Caco-2 (cell line): ENCODE data around the gene ZMYND12. TPM values are rescaled to one million over a fixed set of nuclear protein-coding genes. Genes with fewer than 3 reads are reported as not detected.
"Not testable (repeated sequence)": the region's sequence is repeated elsewhere in the genome, so short reads cannot be mapped to it uniquely, and the experiment has no call there.

Source experiments
- Bru-seq: library from RNA; stranded (reverse); fragments of 400-500 nt; gene quantifications from one replicate; lab custom pipeline; 2021; lab: Mats Ljungman, UMichigan
- BruChase-seq, 2 experiments: library from RNA; stranded (reverse); fragments of 400-500 nt; gene quantifications; one replicate each; lab custom pipeline; 2021; lab: Mats Ljungman, UMichigan
- BruUV-seq: library from RNA; stranded (reverse); fragments of 400-500 nt; replicated peaks from 2 replicates; lab custom pipeline; 2021; lab: Mats Ljungman, UMichigan
- CTCF ChIA-PET: fragments of 300-600 bp; sonication (Branson Sonifier 250); formaldehyde crosslinking; loops from one replicate; lab custom pipeline; 2022; ENCODE audit warnings: antibody characterized with exemption; lab: Charles Lee
- POLR2A ChIA-PET: fragments of 300-600 bp; sonication (Branson Sonifier 250); formaldehyde crosslinking; loops from one replicate; lab custom pipeline; 2022; ENCODE audit warnings: antibody characterized with exemption; lab: Charles Lee
- DNase-seq, 2 experiments: peaks; one replicate each; pipeline versions ENCODE4 v3.0.0 to v3.0.0-alpha.2; 2020 to 2022
- H3K27me3 ChIP-seq: replicated peaks from 2 replicates; pipeline ENCODE4 v1.6.0; 2011; ENCODE audit warnings: low read length; ENCODE audit not compliant: control insufficient read depth, insufficient read depth
- H3K36me3 ChIP-seq: 2 replicates; pipeline ENCODE4 v1.5.1; 2011; ENCODE audit warnings: low read length; ENCODE audit not compliant: control insufficient read depth, insufficient read depth
- H3K4me1 ChIP-seq: fragments of 250-450 bp; sonication (Bioruptor Pico); 2 replicates; pipeline ENCODE4 v1.5.1; 2020; ENCODE audit warnings: mild to moderate bottlenecking
- H3K4me3 ChIP-seq: 2 replicates; pipeline ENCODE4 v1.5.1; 2011; ENCODE audit warnings: low read depth, mild to moderate bottlenecking, control low read depth, low read length
- H3K9me3 ChIP-seq: fragments of 250-450 bp; sonication (Bioruptor Pico); 2 replicates; pipeline ENCODE4 v1.5.1; 2020; ENCODE audit warnings: mild to moderate bottlenecking, moderate library complexity
- H3K27ac Mint-ChIP-seq: one replicate; pipeline ENCODE4 v1.8.0; 2022; ENCODE audit warnings: mixed read lengths; ENCODE audit not compliant: unreplicated experiment
- H3K27me3 Mint-ChIP-seq: one replicate; pipeline ENCODE4 v1.8.0; 2022; ENCODE audit warnings: mixed read lengths; ENCODE audit not compliant: insufficient read depth, unreplicated experiment
- H3K36me3 Mint-ChIP-seq: one replicate; pipeline ENCODE4 v1.8.0; 2022; ENCODE audit warnings: mild to moderate bottlenecking, mixed read lengths; ENCODE audit not compliant: insufficient read depth, unreplicated experiment
- H3K4me1 Mint-ChIP-seq: one replicate; pipeline ENCODE4 v1.8.0; 2022; ENCODE audit warnings: low read depth, mixed read lengths; ENCODE audit not compliant: unreplicated experiment
- H3K4me3 Mint-ChIP-seq: one replicate; pipeline ENCODE4 v1.8.0; 2022; ENCODE audit warnings: mild to moderate bottlenecking, moderate library complexity, mixed read lengths; ENCODE audit not compliant: unreplicated experiment
- H3K9me3 Mint-ChIP-seq: one replicate; pipeline ENCODE4 v1.8.0; 2022; ENCODE audit warnings: mixed read lengths; ENCODE audit not compliant: unreplicated experiment
- intact Hi-C: fragments of 100-400 bp; cut with micrococcal nuclease; formaldehyde crosslinking; loops from one replicate; pipeline ENCODE4 v1.10.0; 2022; ENCODE audit not compliant: unreplicated experiment
- long read RNA-seq: library from polyadenylated mRNA; stranded (forward); transcript quantifications from one replicate; pipeline ENCODE4 v2.0.0, GENCODE V29; 2022
- total RNA-seq: library from RNA; stranded (reverse); gene quantifications from 2 replicates; pipeline ENCODE4 v1.2.3, GENCODE V29; 2022
- TF ChIP-seq, protein P1 (sequence below), 2 experiments: fragments of 200-600 bp in 1 of 2; IDR thresholded peaks; 1 replicate in 1 of 2; 2 replicates in 1 of 2; pipeline versions ENCODE4 v1.5.1 to v1.8.0; 2011 to 2022; ENCODE audit warnings: antibody characterized with exemption in 1 of 2, control low read depth in 1 of 2, inconsistent platforms in 1 of 2, low read depth in 1 of 2, low read length in 1 of 2, mild to moderate bottlenecking in 1 of 2, moderate library complexity in 1 of 2; ENCODE audit not compliant: insufficient read depth in 1 of 2, severe bottlenecking in 1 of 2, unreplicated experiment in 1 of 2

ZMYND12 gene, protein sequence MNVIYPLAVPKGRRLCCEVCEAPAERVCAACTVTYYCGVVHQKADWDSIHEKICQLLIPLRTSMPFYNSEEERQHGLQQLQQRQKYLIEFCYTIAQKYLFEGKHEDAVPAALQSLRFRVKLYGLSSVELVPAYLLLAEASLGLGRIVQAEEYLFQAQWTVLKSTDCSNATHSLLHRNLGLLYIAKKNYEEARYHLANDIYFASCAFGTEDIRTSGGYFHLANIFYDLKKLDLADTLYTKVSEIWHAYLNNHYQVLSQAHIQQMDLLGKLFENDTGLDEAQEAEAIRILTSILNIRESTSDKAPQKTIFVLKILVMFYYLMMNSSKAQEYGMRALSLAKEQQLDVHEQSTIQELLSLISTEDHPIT
- total RNA-seq (0.30 and 0.36 TPM in 2 replicates), Bru-seq, nascent RNA (percentile 24 among the genes with signal in this experiment), BruChase-seq, experiment 1, labeled RNA remaining after a 2-hour chase (percentile 13 among the genes with signal in this experiment), BruChase-seq, experiment 2, labeled RNA remaining after a 6-hour chase (percentile 9 among the genes with signal in this experiment)
- long read RNA-seq, result 0 reads

DNA sequence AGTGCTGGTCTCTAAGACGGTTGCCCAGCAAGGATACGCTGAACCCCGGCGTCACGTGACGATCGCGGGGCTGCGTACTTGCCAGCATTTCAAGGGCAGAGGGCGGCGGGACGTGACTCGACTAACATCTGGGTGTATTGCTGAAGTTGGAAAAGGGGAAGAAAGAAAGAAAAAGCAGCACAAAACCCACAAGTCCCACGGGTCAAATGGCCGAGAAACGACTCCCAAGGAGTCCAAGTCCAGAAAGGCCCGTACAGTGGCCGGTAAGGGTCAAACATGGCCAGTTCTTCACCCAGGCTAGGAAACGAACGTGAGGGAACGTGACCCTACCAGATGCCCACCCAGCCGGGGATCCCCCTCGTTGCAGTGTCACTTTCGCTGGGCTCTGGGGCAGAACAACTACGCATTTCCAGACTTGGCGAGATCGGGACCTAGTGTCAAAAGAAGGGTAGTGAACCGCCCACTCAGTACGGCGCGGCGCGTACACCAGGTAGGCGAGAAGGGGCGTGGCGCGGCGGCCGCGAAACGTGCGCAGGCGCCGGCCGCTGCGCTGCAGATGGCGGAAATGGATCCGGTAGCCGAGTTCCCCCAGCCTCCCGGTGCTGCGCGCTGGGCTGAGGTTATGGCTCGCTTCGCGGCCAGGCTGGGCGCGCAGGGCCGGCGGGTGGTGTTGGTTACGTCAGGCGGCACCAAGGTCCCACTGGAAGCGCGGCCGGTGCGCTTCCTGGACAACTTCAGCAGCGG lies at the start of gene ZMYND12, which contains the start of gene PPCS:
TSS of gene ZMYND12 (minus strand) at position 13 of the 744 bp plus-strand sequence. CDS start 25 bp downstream, outside the sequence.
TSS of gene PPCS (plus strand) at position 534 of the 744 bp plus-strand sequence. CDS start at position 557, 23 bp downstream.
- H3K4me3 Mint-ChIP-seq, result peak within 1 kb of the TSS; percentile 78
- H3K27me3 Mint-ChIP-seq, result no peaks in the 10 kb centered on the region
- peaks cover 17% of the 10 kb centered on the region for H3K4me1 ChIP-seq
- H3K27ac Mint-ChIP-seq, result peak within 1 kb of the TSS; percentile 85
- H3K9me3 Mint-ChIP-seq, result no peaks in the 10 kb centered on the region
- POLR2A ChIA-PET, result interaction anchor here (1.0 kb wide), 1 partner anchor 116 kb away, joined by 4 read pairs; no protein-coding TSS in a partner anchor
- no peaks in the 10 kb centered on the region for H3K36me3 ChIP-seq
- no peaks in the 10 kb centered on the region for H3K9me3 ChIP-seq
- intact Hi-C loops, result no loop called here
- peaks cover 32% of the 10 kb centered on the region for H3K4me1 Mint-ChIP-seq
- H3K4me3 ChIP-seq, result peak within 1 kb of the TSS; percentile 93
- DNase-seq, result peak; percentile 76 to 85
- CTCF ChIA-PET, result no interaction called here
- TF ChIP-seq, protein P1, sequence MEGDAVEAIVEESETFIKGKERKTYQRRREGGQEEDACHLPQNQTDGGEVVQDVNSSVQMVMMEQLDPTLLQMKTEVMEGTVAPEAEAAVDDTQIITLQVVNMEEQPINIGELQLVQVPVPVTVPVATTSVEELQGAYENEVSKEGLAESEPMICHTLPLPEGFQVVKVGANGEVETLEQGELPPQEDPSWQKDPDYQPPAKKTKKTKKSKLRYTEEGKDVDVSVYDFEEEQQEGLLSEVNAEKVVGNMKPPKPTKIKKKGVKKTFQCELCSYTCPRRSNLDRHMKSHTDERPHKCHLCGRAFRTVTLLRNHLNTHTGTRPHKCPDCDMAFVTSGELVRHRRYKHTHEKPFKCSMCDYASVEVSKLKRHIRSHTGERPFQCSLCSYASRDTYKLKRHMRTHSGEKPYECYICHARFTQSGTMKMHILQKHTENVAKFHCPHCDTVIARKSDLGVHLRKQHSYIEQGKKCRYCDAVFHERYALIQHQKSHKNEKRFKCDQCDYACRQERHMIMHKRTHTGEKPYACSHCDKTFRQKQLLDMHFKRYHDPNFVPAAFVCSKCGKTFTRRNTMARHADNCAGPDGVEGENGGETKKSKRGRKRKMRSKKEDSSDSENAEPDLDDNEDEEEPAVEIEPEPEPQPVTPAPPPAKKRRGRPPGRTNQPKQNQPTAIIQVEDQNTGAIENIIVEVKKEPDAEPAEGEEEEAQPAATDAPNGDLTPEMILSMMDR (IDR thresholded peaks at IDR 0.05; ENCODE audit: insufficient read depth in 1 of 2, low read depth in 1 of 2, low read length in 1 of 2, severe bottlenecking in 1 of 2, unreplicated experiment in 1 of 2), result no peak
- H3K27me3 ChIP-seq, result no peaks in the 10 kb centered on the region
- TSS peak; percentile 71 for BruUV-seq
- H3K36me3 Mint-ChIP-seq, result peaks cover 24% of the 10 kb centered on the region

DNA sequence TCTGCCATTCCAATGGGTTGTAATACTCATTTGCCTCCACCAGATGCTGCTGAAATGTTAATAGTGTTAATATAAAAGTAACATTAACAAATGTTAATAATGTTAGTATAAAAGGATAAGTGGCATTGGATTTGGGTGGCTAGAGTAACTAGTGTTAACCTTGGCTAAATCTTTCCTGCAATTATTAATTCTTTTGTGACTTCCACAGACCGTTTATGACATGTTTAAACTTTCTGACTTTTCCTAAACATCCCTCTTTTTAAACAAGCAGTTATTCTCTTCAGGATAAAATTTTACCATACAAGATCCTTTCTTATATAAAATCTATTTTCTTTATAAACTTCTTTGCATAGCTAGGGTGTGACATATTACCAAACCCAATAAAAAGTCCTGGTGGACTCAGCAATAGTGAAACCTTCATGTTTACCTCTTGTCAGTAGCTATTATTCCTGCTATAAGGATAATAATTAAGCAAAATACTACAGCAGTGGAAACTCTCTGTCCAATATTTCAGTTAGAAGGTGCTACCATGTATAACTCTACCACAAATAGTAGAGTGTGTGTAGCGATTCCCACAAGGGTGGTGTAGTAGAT lies 48.8 kb upstream of the ZMYND12 start:
- BruUV-seq, result no TSS peak
- H3K27me3 ChIP-seq, result no peaks in the 10 kb centered on the region
- no peak for DNase-seq
- H3K9me3 ChIP-seq, result peaks cover 26% of the 10 kb centered on the region
- ChIA-PET POLR2A (no interaction called here), CTCF (no interaction called here)
- no peak overlapping the region for H3K4me3 Mint-ChIP-seq
- no peak overlapping the region for H3K27ac Mint-ChIP-seq
- peaks cover 6% of the 10 kb centered on the region for H3K36me3 Mint-ChIP-seq
- no peaks in the 10 kb centered on the region for H3K36me3 ChIP-seq
- H3K4me3 ChIP-seq, result no peak overlapping the region
- TF ChIP-seq, protein P1 (IDR thresholded peaks at IDR 0.05; ENCODE audit: insufficient read depth in 1 of 2, low read depth in 1 of 2, low read length in 1 of 2, severe bottlenecking in 1 of 2, unreplicated experiment in 1 of 2), result no peak
- no peaks in the 10 kb centered on the region for H3K4me1 Mint-ChIP-seq
- intact Hi-C loops, result no loop called here
- H3K4me1 ChIP-seq, result no peaks in the 10 kb centered on the region
- peaks cover 12% of the 10 kb centered on the region for H3K9me3 Mint-ChIP-seq
- no peaks in the 10 kb centered on the region for H3K27me3 Mint-ChIP-seq

DNA sequence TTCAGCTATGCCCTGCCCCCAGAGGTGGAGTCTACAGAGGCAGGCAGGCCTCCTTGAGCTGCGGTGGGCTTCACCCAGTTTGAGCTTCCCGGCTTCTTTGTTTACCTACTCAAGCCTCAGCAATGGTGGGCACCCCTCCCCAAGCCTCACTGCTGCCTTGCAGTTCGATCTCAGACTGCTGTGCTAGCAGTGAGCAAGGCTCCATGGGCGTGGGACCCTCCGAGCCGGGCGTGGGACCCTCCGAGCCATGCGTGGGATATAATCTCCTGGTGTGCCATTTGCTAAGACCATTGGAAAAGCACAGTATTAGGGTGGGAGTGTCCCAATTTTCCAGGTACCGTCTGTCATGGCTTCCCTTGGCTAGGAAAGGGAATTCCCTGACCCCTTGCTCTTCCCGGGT lies 46.2 kb upstream of the ZMYND12 start:
- H3K4me3 ChIP-seq, H3K27me3 Mint-ChIP-seq, H3K27me3 ChIP-seq, H3K4me1 Mint-ChIP-seq, H3K36me3 ChIP-seq, BruUV-seq, H3K27ac Mint-ChIP-seq, DNase-seq, H3K36me3 Mint-ChIP-seq, CTCF ChIA-PET, H3K4me1 ChIP-seq, intact Hi-C loops, H3K4me3 Mint-ChIP-seq, POLR2A ChIA-PET: not testable (repeated sequence)
- peaks cover 12% of the 10 kb centered on the region for H3K9me3 Mint-ChIP-seq
- H3K9me3 ChIP-seq, result peaks cover 19% of the 10 kb centered on the region
